ENCODE measurements around the gene ASTN2.

ASTN2 gene, protein sequence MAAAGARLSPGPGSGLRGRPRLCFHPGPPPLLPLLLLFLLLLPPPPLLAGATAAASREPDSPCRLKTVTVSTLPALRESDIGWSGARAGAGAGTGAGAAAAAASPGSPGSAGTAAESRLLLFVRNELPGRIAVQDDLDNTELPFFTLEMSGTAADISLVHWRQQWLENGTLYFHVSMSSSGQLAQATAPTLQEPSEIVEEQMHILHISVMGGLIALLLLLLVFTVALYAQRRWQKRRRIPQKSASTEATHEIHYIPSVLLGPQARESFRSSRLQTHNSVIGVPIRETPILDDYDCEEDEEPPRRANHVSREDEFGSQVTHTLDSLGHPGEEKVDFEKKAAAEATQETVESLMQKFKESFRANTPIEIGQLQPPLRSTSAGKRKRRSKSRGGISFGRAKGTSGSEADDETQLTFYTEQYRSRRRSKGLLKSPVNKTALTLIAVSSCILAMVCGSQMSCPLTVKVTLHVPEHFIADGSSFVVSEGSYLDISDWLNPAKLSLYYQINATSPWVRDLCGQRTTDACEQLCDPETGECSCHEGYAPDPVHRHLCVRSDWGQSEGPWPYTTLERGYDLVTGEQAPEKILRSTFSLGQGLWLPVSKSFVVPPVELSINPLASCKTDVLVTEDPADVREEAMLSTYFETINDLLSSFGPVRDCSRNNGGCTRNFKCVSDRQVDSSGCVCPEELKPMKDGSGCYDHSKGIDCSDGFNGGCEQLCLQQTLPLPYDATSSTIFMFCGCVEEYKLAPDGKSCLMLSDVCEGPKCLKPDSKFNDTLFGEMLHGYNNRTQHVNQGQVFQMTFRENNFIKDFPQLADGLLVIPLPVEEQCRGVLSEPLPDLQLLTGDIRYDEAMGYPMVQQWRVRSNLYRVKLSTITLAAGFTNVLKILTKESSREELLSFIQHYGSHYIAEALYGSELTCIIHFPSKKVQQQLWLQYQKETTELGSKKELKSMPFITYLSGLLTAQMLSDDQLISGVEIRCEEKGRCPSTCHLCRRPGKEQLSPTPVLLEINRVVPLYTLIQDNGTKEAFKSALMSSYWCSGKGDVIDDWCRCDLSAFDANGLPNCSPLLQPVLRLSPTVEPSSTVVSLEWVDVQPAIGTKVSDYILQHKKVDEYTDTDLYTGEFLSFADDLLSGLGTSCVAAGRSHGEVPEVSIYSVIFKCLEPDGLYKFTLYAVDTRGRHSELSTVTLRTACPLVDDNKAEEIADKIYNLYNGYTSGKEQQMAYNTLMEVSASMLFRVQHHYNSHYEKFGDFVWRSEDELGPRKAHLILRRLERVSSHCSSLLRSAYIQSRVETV (N-terminal part only)

DNA sequence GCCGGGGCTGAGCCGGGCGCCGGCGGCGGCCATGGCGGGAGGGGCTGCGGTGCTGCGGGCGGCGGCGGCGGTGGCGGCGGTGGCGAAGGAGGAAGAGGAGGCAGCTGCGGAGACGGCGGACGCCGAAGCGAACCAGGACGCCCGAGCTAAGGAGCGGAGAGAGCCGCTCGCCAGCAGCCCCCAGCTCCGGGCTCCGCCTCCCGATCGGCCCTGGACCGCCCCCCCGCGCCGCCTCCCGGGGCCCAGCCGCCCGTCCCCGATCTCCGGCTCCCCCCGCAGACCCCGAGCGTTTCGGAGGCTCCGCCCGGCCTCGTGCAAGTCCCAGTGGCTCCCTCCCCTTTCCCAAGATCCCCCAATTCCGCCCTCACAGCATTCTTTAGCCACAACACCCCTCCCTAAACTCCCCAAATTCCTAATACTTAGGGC lies at the start of gene ASTN2:
Gene ASTN2, minus strand, starts transcription at position 152 of the 426 bp plus-strand sequence. Its CDS starts 119 bp downstream, at position 33.
- no peak for DNase-seq

DNA sequence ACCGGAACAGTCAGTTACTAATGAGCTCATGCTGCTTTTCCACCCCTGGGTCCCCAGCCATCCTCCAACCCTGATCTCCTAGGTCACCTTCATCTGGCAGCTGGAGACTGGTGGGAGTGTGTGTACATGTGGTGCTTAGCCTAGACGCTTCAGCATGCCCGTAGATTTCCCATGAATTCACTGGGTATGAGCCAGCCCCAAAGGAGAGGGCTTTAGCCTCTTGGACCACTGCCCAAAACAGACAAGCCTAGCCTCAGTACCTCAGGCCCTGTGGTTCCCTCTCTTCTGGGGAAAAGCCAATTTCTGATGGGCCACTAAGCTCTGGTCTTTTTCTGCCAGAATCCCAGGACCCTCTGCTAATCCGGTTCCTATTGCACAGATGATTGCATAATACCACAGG lies 48.0 kb upstream of the ASTN2 start:
- no peak for DNase-seq

DNA sequence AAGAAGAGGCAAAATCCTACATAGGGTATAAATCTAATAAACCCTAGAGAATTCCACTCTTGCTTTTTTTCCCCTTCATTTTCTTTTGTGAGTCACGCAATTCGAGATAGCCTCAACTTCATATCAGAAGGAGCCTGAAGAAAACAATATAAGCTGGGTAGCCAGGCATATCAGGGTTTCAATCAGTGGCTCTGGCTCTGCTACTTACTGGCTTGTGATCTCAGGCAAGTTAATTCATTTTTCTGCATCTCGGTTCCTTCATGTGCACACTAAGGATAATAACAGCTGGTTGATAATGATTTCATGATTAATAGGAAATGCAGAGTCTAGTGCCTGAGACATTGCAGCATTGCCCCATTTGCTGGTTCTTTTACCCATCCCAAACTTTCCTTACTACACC lies 46.5 kb upstream of the ASTN2 start:
- no peak for DNase-seq

DNA sequence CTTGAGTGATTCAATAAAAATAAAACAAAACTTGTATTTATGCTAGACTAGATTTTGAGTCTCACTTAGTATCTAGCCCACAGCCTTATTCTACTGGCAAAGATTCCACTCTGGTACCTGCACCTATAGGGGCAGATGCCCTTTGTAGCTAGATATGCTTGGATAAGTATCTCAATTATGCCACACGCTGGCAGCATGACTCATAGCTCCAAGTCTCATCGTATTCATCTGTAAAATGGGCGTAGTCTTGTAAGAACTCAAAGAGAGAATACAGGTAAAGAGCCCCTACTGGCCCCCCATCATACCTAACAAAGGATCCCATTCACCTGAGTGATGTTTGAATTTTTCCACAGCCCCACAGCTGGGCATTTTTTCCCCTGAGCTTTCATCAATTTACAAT lies 45.9 kb upstream of the ASTN2 start:
- no peak for DNase-seq

DNA sequence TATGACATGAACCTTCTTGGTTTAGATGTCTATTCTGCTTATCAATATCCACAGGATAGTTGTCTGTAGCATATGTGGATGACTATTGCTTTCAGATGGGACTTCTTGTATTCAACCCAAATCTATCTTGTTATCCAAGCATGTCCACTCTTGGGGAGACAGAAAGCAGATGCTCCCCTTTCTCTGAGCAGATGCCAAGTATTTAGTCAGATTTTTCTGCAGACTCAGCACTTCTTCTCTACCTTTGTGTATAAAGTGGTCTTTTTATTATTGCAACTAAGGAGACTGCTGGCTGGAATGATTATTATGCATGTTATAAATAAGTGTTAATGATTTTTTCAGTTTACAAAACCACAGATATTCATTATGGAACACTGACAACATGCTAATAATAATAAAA lies 45.1 kb upstream of the ASTN2 start:
- no peak for DNase-seq

DNA sequence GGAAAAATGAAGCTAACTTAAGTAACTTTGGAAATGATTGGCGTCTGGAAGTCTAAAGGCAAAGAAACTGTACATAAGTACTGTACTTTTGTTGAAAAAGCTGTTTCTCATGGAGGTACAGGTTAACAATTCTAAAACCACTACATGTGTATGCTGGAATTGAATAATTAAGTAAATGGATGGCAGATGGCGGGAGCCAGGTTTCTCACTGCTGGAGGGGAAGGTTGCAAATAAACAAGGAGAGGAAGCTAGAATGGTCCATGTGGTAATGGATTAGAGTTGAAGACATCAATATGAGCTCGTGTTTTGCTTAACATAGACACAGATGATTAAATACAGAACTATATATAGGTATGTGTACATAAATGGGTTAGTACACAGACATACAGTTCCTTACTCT lies 43.2 kb upstream of the ASTN2 start:
- no peak for DNase-seq

DNA sequence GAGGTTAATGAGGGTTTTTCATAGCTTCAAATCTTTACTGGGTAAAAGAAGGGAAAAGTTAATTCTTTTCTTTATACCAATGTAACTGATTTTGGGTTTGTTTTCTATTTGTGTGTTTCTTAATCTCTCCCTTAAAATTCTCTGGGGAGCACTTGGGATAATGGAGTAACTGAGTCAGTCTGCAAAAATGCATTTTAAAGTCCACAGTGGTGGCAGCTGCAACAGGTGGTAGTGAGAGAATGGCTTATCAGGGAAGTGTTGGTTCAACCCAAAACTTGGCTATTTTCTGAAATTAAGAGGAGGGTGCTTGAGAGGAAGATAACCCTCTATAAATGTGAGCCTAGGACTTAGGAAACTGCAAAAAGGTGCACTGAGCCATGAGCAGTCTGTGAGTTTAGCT lies 39.9 kb upstream of the ASTN2 start:
- DNase-seq, result no peak

DNA sequence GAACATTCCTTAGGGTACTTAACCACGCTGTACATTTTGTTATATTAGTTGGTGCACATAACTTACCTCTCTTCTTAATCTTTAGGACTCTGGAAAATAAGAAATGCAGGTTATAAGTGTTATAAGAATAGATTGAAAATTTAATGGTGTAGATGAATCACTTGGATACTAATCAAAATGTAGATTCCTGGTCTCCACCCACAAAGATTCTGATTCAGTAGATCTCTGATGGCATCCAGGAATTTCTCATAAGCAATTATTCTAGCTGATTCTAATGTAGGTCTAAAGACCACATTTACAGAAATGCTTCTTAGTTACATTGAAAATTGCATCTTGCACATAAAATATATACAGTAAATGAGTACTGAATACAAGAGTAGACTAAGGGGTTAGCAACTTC lies 38.9 kb upstream of the ASTN2 start:
- DNase-seq, result no peak

DNA sequence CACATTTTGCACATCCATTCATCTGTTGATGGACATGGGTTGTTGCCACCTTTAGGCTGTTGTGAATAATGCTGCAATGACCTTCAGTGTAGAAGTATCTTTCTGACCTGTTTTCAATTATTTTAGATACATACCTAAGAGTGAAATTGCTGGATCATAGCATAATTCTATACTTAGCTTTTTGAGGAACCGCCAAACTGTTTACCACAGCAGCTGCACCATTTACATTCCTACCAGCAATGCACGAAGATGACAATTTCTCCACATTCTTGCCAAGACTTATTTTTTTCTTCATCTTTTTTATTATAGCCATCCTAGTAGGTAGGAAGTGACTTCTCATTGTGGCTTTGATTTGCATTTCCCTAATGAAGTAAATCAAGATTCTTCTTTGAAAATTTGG lies 36.5 kb upstream of the ASTN2 start:
- DNase-seq, result no peak

DNA sequence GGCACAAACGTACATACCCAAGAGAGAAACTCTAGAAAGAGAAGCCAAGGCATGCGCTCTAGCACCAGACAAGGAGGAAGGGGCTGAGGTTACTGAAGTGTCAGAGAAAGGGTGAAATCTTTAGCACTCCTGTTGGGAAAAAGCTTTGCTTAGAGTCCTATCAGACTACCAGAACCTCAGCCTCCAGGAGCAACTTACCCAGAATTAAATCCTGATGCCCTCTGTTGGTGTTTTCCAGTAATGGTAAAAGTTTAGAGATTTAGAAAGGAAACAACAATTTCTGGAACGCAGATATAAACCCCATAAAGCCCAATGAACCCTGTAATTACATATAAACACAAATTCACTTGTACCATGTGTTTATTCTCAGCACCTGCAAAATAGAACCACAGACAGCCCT lies 33.2 kb upstream of the ASTN2 start:
- no peak for DNase-seq

DNA sequence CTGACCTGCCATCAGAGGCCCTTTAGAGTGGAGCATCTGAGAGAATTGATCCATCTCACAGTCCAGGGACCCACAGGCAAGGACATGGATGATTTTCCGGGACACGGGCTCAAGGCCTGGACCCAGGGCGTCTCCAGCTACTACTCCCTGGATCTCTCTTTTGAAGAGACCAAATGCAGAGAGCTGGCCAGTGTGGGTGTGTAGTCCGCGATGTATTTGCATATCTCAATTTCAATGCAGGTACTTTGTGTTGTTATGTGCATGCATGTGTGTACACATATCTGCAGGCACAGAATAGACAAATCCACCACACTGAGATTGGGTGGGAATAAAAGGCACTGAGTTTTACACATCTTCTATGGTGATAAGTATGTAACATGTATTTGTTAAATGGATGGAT lies 30.8 kb upstream of the ASTN2 start:
- DNase-seq, result no peak

DNA sequence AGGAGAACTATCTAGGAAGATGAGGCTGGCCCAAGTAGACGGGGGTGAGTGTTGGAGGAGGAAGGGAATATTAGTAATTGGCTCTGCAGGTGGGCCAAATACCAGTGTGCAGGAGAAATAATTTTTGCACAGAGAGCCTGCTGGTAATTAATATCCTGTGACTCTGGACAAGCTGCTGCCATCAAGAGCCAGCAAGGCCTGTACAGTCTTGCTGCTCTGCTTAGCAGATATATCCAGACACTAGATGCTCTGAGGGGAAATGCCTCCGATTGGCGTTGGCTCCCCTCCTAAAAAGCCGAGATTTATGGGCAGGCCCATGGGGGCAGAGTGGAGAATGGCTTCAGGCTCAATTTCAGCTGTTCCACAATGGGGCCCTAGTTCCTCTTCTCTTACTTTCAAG lies 29.6 kb upstream of the ASTN2 start:
- no peak for DNase-seq

DNA sequence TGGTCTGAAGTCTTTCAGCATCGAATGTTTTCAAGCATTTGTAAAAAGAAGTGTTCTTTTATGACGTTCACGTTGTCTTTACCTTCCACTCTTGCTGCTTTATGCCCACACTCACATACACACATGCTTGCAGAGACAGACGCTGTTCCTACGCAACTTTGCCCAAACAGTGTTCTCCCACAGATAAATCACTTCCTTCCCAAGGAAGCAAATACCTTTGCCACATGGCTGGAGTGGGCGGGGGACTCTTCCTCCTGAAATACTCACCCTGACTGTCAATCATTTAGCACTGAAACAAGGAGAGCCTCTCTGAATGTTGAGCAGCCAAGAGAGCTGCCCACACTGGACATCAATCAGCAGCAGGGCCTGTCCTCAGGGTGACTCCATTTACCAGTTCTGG lies 22.4 kb upstream of the ASTN2 start:
- DNase-seq, result no peak

DNA sequence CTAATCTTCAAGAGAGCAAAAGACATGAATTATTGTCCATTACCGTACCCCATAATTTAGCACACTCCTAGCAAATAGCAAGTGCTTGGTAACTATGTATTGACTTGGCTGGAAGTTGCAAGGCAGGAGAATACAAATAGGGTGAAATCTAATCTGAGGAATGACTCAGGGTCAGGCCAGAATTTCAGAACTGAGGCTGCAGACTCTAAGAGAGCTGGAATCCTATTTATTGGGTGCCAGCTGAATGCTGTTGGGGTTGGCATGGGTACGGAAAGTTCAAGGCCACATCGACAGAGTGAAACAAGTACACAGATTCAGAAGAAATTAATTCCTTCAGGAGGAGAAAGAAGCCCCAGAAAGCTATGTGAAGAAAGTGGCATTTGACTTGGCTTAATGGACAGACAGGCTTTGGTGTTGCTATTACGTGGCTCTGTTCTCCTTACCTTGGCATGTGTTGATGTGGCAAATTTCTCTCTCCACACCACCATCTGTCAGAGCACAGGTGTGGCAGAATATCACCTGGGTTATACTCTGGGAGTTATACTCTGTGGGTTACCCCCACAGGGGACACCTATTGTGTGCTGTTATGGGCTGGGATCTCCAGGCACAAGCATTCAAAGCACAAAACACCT lies 20.9 kb upstream of the ASTN2 start:
- no peak for DNase-seq

DNA sequence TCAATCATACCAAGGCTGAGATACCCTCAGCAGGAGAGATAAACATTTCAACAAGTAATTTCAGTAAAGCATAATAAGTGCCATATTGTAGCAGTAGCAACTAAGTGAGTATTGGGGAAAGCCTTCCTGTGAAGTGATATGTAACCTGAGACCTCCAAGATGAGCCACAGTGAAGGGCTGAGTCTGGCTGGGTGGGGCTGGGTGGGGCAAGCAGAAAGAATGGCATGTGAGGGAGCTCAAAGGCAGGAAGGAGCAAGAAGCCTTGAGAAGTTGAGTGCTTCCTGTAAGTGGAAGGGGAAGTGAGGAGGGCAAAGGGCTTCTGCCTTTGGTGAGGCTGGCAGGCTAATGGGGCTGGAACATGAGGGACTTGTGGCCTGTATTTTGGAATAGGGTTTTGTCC lies 19.7 kb upstream of the ASTN2 start:
- DNase-seq, result no peak

DNA sequence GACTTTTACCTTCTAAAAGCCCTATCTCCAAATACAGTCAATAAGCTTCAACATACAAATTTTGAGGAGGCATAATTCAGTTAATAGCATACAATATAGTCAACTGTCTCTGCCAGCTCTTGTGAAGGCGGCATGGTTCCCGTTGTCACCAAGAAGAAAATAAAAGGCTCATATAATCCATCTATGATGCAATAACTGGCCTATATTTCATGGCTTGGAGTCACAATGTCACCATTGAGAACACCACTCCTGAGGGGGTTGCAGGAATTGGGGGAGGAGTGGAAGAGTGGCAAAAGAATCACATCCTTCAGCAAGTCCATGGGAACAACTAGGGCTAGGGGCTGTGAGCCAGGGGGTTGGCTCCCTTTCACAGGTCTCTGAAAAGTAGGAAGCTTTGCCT lies 16.0 kb upstream of the ASTN2 start:
- DNase-seq, result no peak

DNA sequence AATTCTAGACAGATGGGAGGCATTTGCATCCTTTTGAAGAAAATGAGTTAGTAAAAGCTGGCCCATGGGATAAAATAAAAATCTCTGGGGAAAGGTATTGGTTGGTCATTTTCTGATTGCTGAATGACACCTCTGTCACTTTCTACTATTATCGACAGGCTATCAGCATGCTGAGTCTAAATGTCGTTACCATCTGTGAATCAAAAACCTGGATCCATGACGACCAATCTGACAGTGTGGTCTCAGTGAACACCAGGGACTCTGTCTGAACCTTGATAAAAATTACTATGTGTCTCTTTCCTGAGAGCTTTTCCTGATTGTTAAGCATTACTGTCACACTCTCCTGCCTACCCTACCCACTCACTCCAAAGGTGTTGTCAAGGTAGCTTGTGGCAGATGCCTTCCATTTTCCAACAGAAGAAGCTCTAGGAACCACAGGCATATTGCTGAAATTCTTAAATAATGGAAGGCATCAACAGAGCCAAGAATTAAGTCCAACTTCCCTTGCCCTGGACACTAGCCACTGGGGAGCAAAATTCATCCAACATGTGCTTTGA lies 12.6 kb upstream of the ASTN2 start:
- no peak for DNase-seq

DNA sequence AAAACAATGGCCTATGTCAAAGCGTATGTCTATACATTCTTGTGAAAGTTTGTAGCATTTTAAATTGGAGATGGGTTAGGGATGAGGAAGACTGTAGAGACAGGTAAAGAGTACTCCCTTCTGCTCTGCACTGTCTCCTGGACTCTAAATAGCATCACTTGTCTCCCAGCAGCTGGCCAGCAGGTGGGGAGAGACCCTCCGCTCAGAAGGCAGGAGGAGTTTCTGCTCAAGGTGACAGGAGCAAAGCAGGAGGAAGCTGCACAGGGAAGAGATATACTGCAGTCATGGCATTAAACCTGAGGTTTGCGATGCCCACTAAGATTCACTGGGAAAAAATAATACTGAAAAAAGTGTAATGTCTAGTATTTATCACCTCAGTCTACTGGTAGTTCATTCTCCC lies 10.7 kb upstream of the ASTN2 start:
- DNase-seq, result no peak

DNA sequence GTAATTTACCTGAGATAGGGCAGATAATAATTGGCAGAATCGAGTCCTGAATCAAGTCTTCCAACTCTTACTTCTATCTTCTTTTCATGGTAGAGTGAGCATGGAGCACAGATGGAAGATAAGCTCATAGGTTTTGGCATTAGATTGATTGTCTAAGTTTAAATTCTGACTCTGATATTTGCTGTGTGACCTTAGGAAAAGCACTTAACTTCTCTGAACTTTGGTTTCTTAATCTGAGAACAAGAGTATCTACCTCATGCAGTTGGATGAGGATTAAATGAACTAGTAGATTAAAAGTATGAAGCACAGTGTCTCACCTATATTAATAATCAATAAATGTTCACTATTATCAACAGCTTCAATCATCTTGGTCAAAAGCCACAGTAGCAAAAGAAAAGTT lies 9.4 kb upstream of the ASTN2 start:
- DNase-seq, result no peak

DNA sequence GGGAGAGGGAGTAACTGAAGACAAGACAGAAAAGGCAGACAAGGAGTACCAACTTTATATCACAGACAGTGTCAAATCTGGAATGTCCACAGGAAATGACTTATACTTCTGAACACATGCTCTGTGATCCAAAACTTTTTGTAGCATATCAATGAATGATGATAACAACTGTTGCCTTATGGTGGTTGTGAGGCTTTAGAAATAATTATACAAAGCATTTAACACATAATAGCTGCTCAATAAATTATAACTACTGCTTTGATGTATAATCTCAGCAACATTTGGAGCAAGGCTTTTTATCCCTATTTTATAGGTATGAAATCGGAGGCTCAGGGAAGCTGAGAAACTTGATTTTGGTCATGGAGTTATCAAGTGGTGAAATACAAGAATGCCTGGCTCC lies 3.3 kb upstream of the ASTN2 start:
- DNase-seq, result no peak

DNA sequence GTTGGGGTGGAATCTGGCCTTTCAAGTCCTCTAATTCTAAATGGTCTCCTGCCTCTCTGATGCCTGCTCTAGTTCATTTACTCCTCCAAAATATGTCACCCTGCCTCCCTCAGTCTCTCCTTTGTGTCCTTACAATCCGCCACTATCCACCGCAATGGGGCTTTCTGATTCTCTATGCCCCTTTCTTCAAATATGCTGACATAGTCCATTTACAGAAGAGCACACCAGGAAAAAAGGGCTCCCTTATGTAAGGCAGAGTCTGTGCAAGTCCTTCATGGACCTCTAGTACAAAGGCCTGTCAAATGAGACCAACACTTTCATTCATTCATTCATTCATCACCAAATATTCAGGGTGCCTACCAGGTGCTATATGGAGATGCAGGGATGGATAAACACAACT lies 2.0 kb upstream of the ASTN2 start:
- DNase-seq, result no peak

DNA sequence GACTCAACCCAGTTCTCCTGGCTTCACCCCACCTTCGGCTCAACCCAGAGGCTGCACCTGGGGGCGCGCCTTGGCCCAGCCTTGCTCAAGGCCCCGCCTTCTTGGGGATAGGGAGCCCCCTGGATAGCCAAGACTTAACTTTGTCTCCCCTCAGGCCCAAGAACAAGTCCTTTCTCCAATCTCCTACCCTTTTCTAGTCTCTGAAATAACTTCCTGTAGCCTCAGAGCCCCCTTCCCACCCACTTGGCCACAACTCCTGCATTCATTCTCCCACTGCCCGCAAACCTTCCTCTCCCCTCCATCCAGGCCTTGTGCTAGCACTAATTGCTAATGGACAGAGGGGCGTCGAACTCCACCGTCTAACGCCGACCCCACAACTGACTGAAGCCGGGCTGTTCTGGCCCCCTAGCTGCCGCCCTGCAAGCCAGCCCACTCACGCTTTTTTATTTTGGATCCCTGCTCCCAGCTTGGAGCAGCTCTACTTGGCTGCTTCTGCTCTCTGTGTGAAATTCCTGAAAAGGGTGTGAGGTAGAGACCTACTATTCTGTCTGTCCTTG lies 579 bp upstream of the ASTN2 start:
- no peak for DNase-seq
